GM23338 (cell line): ENCODE data around the gene CEP89. TPM values are rescaled to one million over a fixed set of nuclear protein-coding genes. Genes with fewer than 3 reads are reported as not detected.

Experiments used
- ATAC-seq: fragments of 200-7000 bp; cut with Tn5 transposase; 3 replicates; pipeline ENCODE4 v1.9.1; 2020
- DNase-seq: peaks from one replicate; pipeline ENCODE4 v3.0.0-alpha.2; 2015; ENCODE audit warnings: low spot score
- H2AFZ ChIP-seq: fragments of 200-600 bp; sonication (generic); 2 replicates; pipeline ENCODE4 v1.8.0; 2016; ENCODE audit warnings: antibody characterized with exemption, mild to moderate bottlenecking, moderate library complexity
- H3F3A ChIP-seq: fragments of 200-600 bp; sonication (generic); replicated peaks from 2 replicates; pipeline ENCODE4 v1.8.0; 2017; ENCODE audit warnings: antibody characterized with exemption, mixed run types, low read depth
- H3K27ac ChIP-seq: fragments of 200-600 bp; sonication (generic); 2 replicates; pipeline ENCODE4 v1.6.1; 2016; ENCODE audit warnings: low read depth
- H3K27me3 ChIP-seq: fragments of 200-600 bp; sonication (generic); 2 replicates; pipeline ENCODE4 v1.8.0; 2016; ENCODE audit warnings: mild to moderate bottlenecking, mixed run types, moderate library complexity; ENCODE audit not compliant: insufficient read depth
- H3K36me3 ChIP-seq: fragments of 200-600 bp; sonication (generic); 2 replicates; pipeline ENCODE4 v1.8.0; 2016; ENCODE audit warnings: mild to moderate bottlenecking; ENCODE audit not compliant: insufficient read depth
- H3K4me1 ChIP-seq: fragments of 200-600 bp; sonication (generic); 2 replicates; pipeline ENCODE4 v1.8.0; 2016; ENCODE audit warnings: mild to moderate bottlenecking, moderate library complexity; ENCODE audit not compliant: insufficient read depth
- H3K4me2 ChIP-seq: fragments of 200-600 bp; sonication (generic); 2 replicates; pipeline ENCODE4 v1.7.1; 2017; ENCODE audit warnings: mixed run types
- H3K4me3 ChIP-seq: fragments of 200-600 bp; sonication (generic); 2 replicates; pipeline ENCODE4 v1.6.1; 2016; ENCODE audit warnings: mixed run types
- H3K79me2 ChIP-seq: fragments of 200-600 bp; sonication (generic); replicated peaks from 2 replicates; pipeline ENCODE4 v1.8.0; 2017; ENCODE audit warnings: mild to moderate bottlenecking; ENCODE audit not compliant: insufficient read depth
- H3K9me2 ChIP-seq: fragments of 200-600 bp; sonication (generic); 2 replicates; pipeline ENCODE4 v1.8.0; 2017; ENCODE audit not compliant: insufficient read depth
- H4K20me1 ChIP-seq: fragments of 200-600 bp; sonication (generic); replicated peaks from 2 replicates; pipeline ENCODE4 v1.8.0; 2017; ENCODE audit warnings: mild to moderate bottlenecking; ENCODE audit not compliant: insufficient read depth
- H3K27ac Mint-ChIP-seq: 2 replicates; pipeline ENCODE4 v1.8.0; 2020; ENCODE audit warnings: inconsistent platforms, mild to moderate bottlenecking, moderate library complexity, mixed read lengths
- H3K27me3 Mint-ChIP-seq: 3 replicates; pipeline ENCODE4 v1.8.0; 2022; ENCODE audit warnings: low read depth, mild to moderate bottlenecking, moderate library complexity, mixed read lengths, inconsistent platforms; ENCODE audit not compliant: insufficient read depth, poor library complexity
- H3K36me3 Mint-ChIP-seq: 3 replicates; pipeline ENCODE4 v1.8.0; 2021; ENCODE audit warnings: low read depth, mild to moderate bottlenecking, inconsistent platforms, moderate library complexity, mixed read lengths
- H3K4me1 Mint-ChIP-seq: 3 replicates; pipeline ENCODE4 v1.8.0; 2020; ENCODE audit warnings: mild to moderate bottlenecking, inconsistent platforms, mixed read lengths
- H3K4me3 Mint-ChIP-seq: 3 replicates; pipeline ENCODE4 v1.8.0; 2021; ENCODE audit warnings: moderate library complexity, mild to moderate bottlenecking, inconsistent platforms, mixed read lengths
- H3K9me3 Mint-ChIP-seq: 3 replicates; pipeline ENCODE4 v1.8.0; 2020; ENCODE audit warnings: moderate library complexity, mild to moderate bottlenecking, inconsistent platforms, mixed read lengths
- CREB1 ChIP-seq: fragments of 250-450 bp; sonication (Bioruptor Pico); IDR thresholded peaks from 2 replicates; pipeline ENCODE4 v1.5.0; 2020; ENCODE audit warnings: low read depth, mild to moderate bottlenecking, moderate library complexity
- CTCF ChIP-seq, 2 experiments: fragments of 200-600 bp in 1 of 2; sonication (generic) in 1 of 2; conservative IDR thresholded peaks; 2 replicates each; pipeline versions ENCODE4 v1.5.1 to v1.6.1; 2016 to 2017; ENCODE audit warnings: antibody characterized with exemption in 2 of 2, low read depth in 2 of 2, mild to moderate bottlenecking in 2 of 2, moderate library complexity in 1 of 2
- EZH2 ChIP-seq: fragments of 200-600 bp; sonication (generic); IDR thresholded peaks from one replicate; pipeline ENCODE4 v1.8.0; 2017; ENCODE audit warnings: antibody characterized with exemption, mild to moderate bottlenecking, low read depth; ENCODE audit not compliant: unreplicated experiment
- EZH2phosphoT487 ChIP-seq: fragments of 200-600 bp; sonication (generic); IDR thresholded peaks from one replicate; pipeline ENCODE4 v1.8.1; 2018; ENCODE audit warnings: antibody characterized with exemption; ENCODE audit not compliant: unreplicated experiment
- JUNB ChIP-seq: IDR thresholded peaks from one replicate; pipeline ENCODE4 v1.6.1; 2016; ENCODE audit warnings: antibody characterized with exemption; ENCODE audit not compliant: unreplicated experiment
- NANOG ChIP-seq: IDR thresholded peaks from 2 replicates; pipeline ENCODE4 v1.6.1; 2016; ENCODE audit warnings: antibody characterized with exemption, borderline replicate concordance
- POLR2AphosphoS5 ChIP-seq: IDR thresholded peaks from 2 replicates; pipeline ENCODE4 v1.6.1; 2016; ENCODE audit warnings: antibody characterized with exemption, low read depth
- STAT1 ChIP-seq: IDR thresholded peaks from one replicate; pipeline ENCODE4 v1.6.1; 2016; ENCODE audit warnings: antibody characterized with exemption; ENCODE audit not compliant: unreplicated experiment
- ZNF114 ChIP-seq: fragments of 250-450 bp; sonication (Bioruptor Pico); IDR thresholded peaks from 2 replicates; pipeline ENCODE4 v1.5.0; 2020; ENCODE audit warnings: mild to moderate bottlenecking, moderate library complexity
- ZNF331 ChIP-seq: fragments of 250-450 bp; sonication (Bioruptor Pico); IDR thresholded peaks from 2 replicates; pipeline ENCODE4 v1.5.0; 2020; ENCODE audit warnings: low read depth, mild to moderate bottlenecking, moderate library complexity
- polyA plus RNA-seq: library from polyadenylated mRNA; unstranded; fragments of >200 nt; fragmentation: Nextera tagmentation; extraction: Ambion mirVana; gene quantifications from 2 replicates; pipeline ENCODE4 v1.2.1, GENCODE V29; 2016
- total RNA-seq: library from RNA; depleted of rRNA; stranded (reverse); fragments of >200 nt; shearing (Covaris generic); gene quantifications from 2 replicates; pipeline ENCODE4 v1.2.3, GENCODE V29; 2014
- TF ChIP-seq, protein P1 (sequence below): fragments of 250-450 bp; sonication (Bioruptor Pico); IDR thresholded peaks from 2 replicates; pipeline ENCODE4 v1.5.0; 2020; ENCODE audit warnings: mild to moderate bottlenecking, moderate library complexity
- TF ChIP-seq, protein P2 (sequence below): IDR thresholded peaks from one replicate; pipeline ENCODE4 v1.6.1; 2018; ENCODE audit warnings: antibody characterized with exemption; ENCODE audit not compliant: unreplicated experiment
- TF ChIP-seq, protein P3 (sequence below): IDR thresholded peaks from 2 replicates; pipeline ENCODE4 v1.6.1; 2016; ENCODE audit warnings: antibody characterized with exemption

CEP89 gene
- total and polyA plus RNA-seq, 2 experiments from 2014 or later, result 13.4 to 17.5 TPM

GRCh38 chr19:32862741-32863140, 109.0 kb downstream of the CEP89 start:
- Histone ChIP-seq H3K79me2 (no peaks in the 10 kb centered on the region), H2AFZ (no peak overlapping the region), H3K36me3 (no peaks in the 10 kb centered on the region), H3K27me3 (no peaks in the 10 kb centered on the region), H3K4me1 (no peaks in the 10 kb centered on the region), H3K9me2 (no peaks in the 10 kb centered on the region), H3F3A (no peaks in the 10 kb centered on the region), H3K27ac (no peak overlapping the region), H3K4me3 (no peak overlapping the region), H4K20me1 (no peaks in the 10 kb centered on the region), H3K4me2 (no peak overlapping the region)
- TF ChIP-seq, protein P1, sequence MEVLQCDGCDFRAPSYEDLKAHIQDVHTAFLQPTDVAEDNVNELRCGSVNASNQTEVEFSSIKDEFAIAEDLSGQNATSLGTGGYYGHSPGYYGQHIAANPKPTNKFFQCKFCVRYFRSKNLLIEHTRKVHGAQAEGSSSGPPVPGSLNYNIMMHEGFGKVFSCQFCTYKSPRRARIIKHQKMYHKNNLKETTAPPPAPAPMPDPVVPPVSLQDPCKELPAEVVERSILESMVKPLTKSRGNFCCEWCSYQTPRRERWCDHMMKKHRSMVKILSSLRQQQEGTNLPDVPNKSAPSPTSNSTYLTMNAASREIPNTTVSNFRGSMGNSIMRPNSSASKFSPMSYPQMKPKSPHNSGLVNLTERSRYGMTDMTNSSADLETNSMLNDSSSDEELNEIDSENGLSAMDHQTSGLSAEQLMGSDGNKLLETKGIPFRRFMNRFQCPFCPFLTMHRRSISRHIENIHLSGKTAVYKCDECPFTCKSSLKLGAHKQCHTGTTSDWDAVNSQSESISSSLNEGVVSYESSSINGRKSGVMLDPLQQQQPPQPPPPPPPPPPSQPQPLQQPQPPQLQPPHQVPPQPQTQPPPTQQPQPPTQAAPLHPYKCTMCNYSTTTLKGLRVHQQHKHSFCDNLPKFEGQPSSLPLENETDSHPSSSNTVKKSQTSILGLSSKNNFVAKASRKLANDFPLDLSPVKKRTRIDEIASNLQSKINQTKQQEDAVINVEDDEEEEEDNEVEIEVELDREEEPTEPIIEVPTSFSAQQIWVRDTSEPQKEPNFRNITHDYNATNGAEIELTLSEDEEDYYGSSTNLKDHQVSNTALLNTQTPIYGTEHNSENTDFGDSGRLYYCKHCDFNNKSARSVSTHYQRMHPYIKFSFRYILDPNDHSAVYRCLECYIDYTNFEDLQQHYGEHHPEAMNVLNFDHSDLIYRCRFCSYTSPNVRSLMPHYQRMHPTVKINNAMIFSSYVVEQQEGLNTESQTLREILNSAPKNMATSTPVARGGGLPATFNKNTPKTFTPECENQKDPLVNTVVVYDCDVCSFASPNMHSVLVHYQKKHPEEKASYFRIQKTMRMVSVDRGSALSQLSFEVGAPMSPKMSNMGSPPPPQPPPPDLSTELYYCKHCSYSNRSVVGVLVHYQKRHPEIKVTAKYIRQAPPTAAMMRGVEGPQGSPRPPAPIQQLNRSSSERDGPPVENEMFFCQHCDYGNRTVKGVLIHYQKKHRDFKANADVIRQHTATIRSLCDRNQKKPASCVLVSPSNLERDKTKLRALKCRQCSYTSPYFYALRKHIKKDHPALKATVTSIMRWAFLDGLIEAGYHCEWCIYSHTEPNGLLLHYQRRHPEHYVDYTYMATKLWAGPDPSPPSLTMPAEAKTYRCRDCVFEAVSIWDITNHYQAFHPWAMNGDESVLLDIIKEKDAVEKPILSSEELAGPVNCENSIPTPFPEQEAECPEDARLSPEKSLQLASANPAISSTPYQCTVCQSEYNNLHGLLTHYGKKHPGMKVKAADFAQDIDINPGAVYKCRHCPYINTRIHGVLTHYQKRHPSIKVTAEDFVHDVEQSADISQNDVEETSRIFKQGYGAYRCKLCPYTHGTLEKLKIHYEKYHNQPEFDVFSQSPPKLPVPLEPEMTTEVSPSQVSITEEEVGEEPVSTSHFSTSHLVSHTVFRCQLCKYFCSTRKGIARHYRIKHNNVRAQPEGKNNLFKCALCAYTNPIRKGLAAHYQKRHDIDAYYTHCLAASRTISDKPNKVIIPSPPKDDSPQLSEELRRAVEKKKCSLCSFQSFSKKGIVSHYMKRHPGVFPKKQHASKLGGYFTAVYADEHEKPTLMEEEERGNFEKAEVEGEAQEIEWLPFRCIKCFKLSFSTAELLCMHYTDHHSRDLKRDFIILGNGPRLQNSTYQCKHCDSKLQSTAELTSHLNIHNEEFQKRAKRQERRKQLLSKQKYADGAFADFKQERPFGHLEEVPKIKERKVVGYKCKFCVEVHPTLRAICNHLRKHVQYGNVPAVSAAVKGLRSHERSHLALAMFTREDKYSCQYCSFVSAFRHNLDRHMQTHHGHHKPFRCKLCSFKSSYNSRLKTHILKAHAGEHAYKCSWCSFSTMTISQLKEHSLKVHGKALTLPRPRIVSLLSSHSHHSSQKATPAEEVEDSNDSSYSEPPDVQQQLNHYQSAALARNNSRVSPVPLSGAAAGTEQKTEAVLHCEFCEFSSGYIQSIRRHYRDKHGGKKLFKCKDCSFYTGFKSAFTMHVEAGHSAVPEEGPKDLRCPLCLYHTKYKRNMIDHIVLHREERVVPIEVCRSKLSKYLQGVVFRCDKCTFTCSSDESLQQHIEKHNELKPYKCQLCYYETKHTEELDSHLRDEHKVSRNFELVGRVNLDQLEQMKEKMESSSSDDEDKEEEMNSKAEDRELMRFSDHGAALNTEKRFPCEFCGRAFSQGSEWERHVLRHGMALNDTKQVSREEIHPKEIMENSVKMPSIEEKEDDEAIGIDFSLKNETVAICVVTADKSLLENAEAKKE, result no peak
- TF ChIP-seq, protein P2, sequence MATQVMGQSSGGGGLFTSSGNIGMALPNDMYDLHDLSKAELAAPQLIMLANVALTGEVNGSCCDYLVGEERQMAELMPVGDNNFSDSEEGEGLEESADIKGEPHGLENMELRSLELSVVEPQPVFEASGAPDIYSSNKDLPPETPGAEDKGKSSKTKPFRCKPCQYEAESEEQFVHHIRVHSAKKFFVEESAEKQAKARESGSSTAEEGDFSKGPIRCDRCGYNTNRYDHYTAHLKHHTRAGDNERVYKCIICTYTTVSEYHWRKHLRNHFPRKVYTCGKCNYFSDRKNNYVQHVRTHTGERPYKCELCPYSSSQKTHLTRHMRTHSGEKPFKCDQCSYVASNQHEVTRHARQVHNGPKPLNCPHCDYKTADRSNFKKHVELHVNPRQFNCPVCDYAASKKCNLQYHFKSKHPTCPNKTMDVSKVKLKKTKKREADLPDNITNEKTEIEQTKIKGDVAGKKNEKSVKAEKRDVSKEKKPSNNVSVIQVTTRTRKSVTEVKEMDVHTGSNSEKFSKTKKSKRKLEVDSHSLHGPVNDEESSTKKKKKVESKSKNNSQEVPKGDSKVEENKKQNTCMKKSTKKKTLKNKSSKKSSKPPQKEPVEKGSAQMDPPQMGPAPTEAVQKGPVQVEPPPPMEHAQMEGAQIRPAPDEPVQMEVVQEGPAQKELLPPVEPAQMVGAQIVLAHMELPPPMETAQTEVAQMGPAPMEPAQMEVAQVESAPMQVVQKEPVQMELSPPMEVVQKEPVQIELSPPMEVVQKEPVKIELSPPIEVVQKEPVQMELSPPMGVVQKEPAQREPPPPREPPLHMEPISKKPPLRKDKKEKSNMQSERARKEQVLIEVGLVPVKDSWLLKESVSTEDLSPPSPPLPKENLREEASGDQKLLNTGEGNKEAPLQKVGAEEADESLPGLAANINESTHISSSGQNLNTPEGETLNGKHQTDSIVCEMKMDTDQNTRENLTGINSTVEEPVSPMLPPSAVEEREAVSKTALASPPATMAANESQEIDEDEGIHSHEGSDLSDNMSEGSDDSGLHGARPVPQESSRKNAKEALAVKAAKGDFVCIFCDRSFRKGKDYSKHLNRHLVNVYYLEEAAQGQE, result no peak
- TF ChIP-seq ZNF331 (no peak), EZH2 (no peak), EZH2phosphoT487 (no peak), NANOG (no peak), CREB1 (CRISPR knock-in tag) (no peak), CTCF (conservative IDR thresholded peaks at IDR 0.05; ENCODE audit: low read depth in 2 of 2) (no peak), JUNB (no peak), POLR2AphosphoS5 (no peak), ZNF114 (CRISPR knock-in tag) (no peak), STAT1 (no peak)
- TF ChIP-seq, protein P3, sequence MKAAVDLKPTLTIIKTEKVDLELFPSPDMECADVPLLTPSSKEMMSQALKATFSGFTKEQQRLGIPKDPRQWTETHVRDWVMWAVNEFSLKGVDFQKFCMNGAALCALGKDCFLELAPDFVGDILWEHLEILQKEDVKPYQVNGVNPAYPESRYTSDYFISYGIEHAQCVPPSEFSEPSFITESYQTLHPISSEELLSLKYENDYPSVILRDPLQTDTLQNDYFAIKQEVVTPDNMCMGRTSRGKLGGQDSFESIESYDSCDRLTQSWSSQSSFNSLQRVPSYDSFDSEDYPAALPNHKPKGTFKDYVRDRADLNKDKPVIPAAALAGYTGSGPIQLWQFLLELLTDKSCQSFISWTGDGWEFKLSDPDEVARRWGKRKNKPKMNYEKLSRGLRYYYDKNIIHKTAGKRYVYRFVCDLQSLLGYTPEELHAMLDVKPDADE, result no peak
- Mint-ChIP-seq H3K27me3 (peaks cover 1% of the 10 kb centered on the region), H3K9me3 (no peaks in the 10 kb centered on the region; the same call in 2 of the 3 replicates), H3K27ac (no peak overlapping the region), H3K36me3 (no peaks in the 10 kb centered on the region), H3K4me1 (no peaks in the 10 kb centered on the region), H3K4me3 (no peak overlapping the region)
- DNase-seq (no peak), ATAC-seq (no peak)
